Sigmoid colon (tissue), 7 donors: ENCODE measurements around the gene EXOC3L1. TPM values are rescaled to one million over a fixed set of nuclear protein-coding genes. Genes with fewer than 3 reads are reported as not detected.

Experiments used
- DNase-seq: peaks from one replicate; pipeline ENCODE4 v3.0.0-alpha.2; 2019
- H3K27ac ChIP-seq, 4 donors: fragments of 200-600 bp; sonication (generic); one replicate each; pipeline ENCODE4 v1.5.1; 2016 to 2019; ENCODE audit warnings: mild to moderate bottlenecking in 1 of 4
- H3K27me3 ChIP-seq, 3 donors: fragments of 200-600 bp; sonication (generic); one replicate each; pipeline ENCODE4 v1.5.1; 2019; ENCODE audit warnings: mild to moderate bottlenecking in 1 of 3
- H3K36me3 ChIP-seq, 4 donors: fragments of 200-600 bp; sonication (generic); one replicate each; pipeline ENCODE4 v1.5.1; 2016 to 2019
- H3K4me1 ChIP-seq, 4 donors: fragments of 200-600 bp; sonication (generic); one replicate each; pipeline ENCODE4 v1.5.1; 2017 to 2019
- H3K4me3 ChIP-seq, 4 donors: fragments of 200-600 bp; sonication (generic); one replicate each; pipeline ENCODE4 v1.5.1; 2017 to 2019; ENCODE audit warnings: mild to moderate bottlenecking in 2 of 4, moderate library complexity in 1 of 4
- H3K9me3 ChIP-seq, 4 donors: fragments of 200-600 bp in 3 of 4; sonication (generic) in 3 of 4; one replicate each; pipeline versions ENCODE4 v1.5.1 to v1.6.1; 2013 to 2019
- EP300 ChIP-seq, 4 donors: sonication (generic); formaldehyde crosslinking; IDR thresholded peaks; one replicate each; pipeline ENCODE4 v1.6.1; 2017; ENCODE audit warnings: antibody characterized with exemption in 4 of 4
- POLR2A ChIP-seq, 2 donors: fragments of 450-650 bp; IDR thresholded peaks; one replicate each; pipeline ENCODE4 v1.6.1; 2016; ENCODE audit warnings: antibody characterized with exemption in 2 of 2, mild to moderate bottlenecking in 2 of 2, moderate library complexity in 2 of 2
- POLR2AphosphoS5 ChIP-seq, 4 donors: sonication (generic); formaldehyde crosslinking; IDR thresholded peaks; one replicate each; pipeline ENCODE4 v1.6.1; 2017; ENCODE audit warnings: antibody characterized with exemption in 4 of 4
- WGBS, 2 donors: extraction: QIAGEN DNeasy Blood & Tissue Kit; methylation state at CpG; one replicate each; pipeline ENCODE4 v1.1.7; 2013; 5-methylcytosine and 5-hydroxymethylcytosine counted together
- intact Hi-C: fragments of 100-400 bp; cut with DNase I; formaldehyde crosslinking; loops from one replicate; pipeline ENCODE4 v1.15.1; 2023
- polyA plus RNA-seq, 3 donors: library from polyadenylated mRNA; stranded (reverse); fragments of 200-250 nt; gene quantifications; one replicate each; pipeline ENCODE4 v1.2.3, GENCODE V29; 2013
- total RNA-seq, 4 donors: library from RNA; depleted of rRNA; stranded (reverse); fragments of >200 nt; gene quantifications; one replicate each; pipeline ENCODE4 v1.1.0, GENCODE V29; 2016
- TF ChIP-seq, protein P1 (sequence below), 4 experiments: fragments of 450-650 bp in 3 of 4; fragments of 200-600 bp in 1 of 4; IDR thresholded peaks; one replicate each; pipeline ENCODE4 v1.5.1; 2016 to 2019; ENCODE audit warnings: antibody characterized with exemption in 4 of 4, mild to moderate bottlenecking in 3 of 4, moderate library complexity in 2 of 4
- donor health status: healthy with polysubstance abuse.
- donor health status: Bipolar disorder and iron deficiency.
- donor health status: healthy.

The EXOC3L1 gene
- total and polyA plus RNA-seq, 7 donors = 1.1 to 8.4 (median 2.5) TPM

DNA sequence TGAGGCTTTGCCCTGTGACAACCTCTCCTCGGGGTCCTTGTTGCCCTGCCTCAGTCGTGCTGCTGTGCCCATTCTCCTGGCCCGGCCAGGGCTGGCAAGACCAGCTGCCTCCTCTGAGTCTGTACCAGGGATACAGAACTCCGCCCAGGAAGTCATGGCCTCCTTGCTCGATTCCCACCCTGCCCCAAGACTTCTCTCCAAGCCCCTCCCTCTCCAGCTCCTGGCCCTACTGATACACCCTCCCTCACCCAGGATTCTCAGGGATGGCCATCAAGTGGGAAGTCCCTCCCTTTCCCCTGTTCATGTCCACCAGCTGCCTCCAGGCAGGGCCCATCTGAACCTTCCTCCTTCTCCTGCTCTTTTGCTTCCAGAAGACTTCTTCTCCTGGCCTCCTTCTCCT, 25.8 kb upstream of the EXOC3L1 start:
- Histone ChIP-seq H3K36me3 (no peaks in the 10 kb centered on the region), H3K27me3 (no peaks in the 10 kb centered on the region), H3K4me3 (no peak overlapping the region), H3K4me1 (no peaks in the 10 kb centered on the region), H3K27ac (no peak overlapping the region), H3K9me3 (no peaks in the 10 kb centered on the region)
- intact Hi-C loops = no loop called here
- DNase-seq = no peak
- no peak for TF ChIP-seq EP300 (IDR thresholded peaks at IDR 0.05)
- TF ChIP-seq POLR2AphosphoS5 (IDR thresholded peaks at IDR 0.05) = no peak
- no peak for TF ChIP-seq POLR2A (IDR thresholded peaks at IDR 0.05)
- TF ChIP-seq, protein P1, sequence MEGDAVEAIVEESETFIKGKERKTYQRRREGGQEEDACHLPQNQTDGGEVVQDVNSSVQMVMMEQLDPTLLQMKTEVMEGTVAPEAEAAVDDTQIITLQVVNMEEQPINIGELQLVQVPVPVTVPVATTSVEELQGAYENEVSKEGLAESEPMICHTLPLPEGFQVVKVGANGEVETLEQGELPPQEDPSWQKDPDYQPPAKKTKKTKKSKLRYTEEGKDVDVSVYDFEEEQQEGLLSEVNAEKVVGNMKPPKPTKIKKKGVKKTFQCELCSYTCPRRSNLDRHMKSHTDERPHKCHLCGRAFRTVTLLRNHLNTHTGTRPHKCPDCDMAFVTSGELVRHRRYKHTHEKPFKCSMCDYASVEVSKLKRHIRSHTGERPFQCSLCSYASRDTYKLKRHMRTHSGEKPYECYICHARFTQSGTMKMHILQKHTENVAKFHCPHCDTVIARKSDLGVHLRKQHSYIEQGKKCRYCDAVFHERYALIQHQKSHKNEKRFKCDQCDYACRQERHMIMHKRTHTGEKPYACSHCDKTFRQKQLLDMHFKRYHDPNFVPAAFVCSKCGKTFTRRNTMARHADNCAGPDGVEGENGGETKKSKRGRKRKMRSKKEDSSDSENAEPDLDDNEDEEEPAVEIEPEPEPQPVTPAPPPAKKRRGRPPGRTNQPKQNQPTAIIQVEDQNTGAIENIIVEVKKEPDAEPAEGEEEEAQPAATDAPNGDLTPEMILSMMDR (IDR thresholded peaks at IDR 0.05) = no peak
- WGBS, 2 donors = 68 to 74% methylated on average over 5 of the region's 5 CpGs

DNA sequence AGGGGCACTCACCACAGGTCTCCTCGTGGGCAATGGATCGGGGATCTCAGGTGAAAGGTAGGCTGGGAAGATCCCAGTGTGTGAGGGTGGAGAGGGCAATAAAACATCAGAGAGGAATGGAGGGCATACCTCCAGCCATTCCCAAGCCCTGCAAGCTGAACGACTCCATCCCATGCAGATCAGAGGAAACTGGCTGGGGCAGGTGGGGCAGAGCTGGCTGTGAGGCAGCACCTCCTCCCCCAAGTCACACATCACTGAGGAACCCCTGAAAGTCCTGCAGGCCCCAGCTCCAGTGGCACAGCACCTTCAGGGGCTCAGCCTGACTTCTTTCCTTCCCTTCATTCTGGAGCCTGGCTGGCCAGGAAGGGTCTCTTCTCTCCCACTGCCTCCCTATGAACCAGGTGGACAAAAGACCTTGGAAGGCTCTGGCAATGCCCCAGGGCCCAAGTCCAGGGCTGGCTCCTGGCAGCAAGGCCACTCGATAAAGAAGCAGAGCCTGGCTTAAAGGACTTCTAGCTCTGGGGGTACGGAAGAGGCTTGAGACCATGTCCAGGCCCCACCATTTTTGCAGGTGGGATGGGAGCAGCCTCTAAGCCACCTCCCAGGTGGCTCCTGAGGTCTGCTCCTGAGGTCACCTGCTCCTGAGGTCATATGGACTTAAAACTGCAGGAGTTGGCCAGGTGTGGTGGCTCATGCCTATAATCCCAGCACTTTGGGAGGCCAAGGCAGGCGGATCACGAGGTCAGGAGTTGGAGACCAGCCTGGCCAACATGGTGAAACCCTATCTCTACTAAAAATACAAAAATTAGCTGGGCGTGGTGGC, 23.5 kb upstream of the EXOC3L1 start:
- WGBS, 2 donors = 74 to 84% methylated on average over 8 of the region's 8 CpGs
- no peak for TF ChIP-seq POLR2A (IDR thresholded peaks at IDR 0.05)
- no peak for TF ChIP-seq POLR2AphosphoS5 (IDR thresholded peaks at IDR 0.05)
- TF ChIP-seq, protein P1 (IDR thresholded peaks at IDR 0.05) = no peak
- TF ChIP-seq EP300 (IDR thresholded peaks at IDR 0.05) = no peak
- no peaks in the 10 kb centered on the region for H3K27me3 ChIP-seq
- no peaks in the 10 kb centered on the region for H3K36me3 ChIP-seq
- no peaks in the 10 kb centered on the region for H3K9me3 ChIP-seq
- H3K4me3 ChIP-seq = no peak overlapping the region
- no peak for DNase-seq
- intact Hi-C loops = no loop called here
- H3K27ac ChIP-seq = no peak overlapping the region
- no peaks in the 10 kb centered on the region for H3K4me1 ChIP-seq

- Histone ChIP-seq H3K9me3 (no peaks in the 10 kb centered on the region), H3K27me3 (no peaks in the 10 kb centered on the region), H3K4me1 (no peaks in the 10 kb centered on the region), H3K36me3 (no peaks in the 10 kb centered on the region), H3K27ac (no peak overlapping the region), H3K4me3 (no peak overlapping the region)
- DNase-seq = no peak
- intact Hi-C loops = no loop called here
- TF ChIP-seq POLR2AphosphoS5 (IDR thresholded peaks at IDR 0.05) = no peak
- TF ChIP-seq, protein P1 (IDR thresholded peaks at IDR 0.05) = no peak
- TF ChIP-seq POLR2A (IDR thresholded peaks at IDR 0.05) = no peak
- TF ChIP-seq EP300 (IDR thresholded peaks at IDR 0.05) = no peak
These were observed 22.8 kb upstream of the EXOC3L1 start for GRCh38 chr16:67212766-67213165.

GRCh38 chr16:67211674-67212073, 21.7 kb upstream of the EXOC3L1 start:
- intact Hi-C loops = no loop called here
- H3K4me3 ChIP-seq = no peak overlapping the region
- no peaks in the 10 kb centered on the region for H3K27me3 ChIP-seq
- no peak overlapping the region for H3K27ac ChIP-seq
- H3K9me3 ChIP-seq = no peaks in the 10 kb centered on the region
- WGBS, 2 donors = 88% methylated on average over 7 of the region's 7 CpGs
- peaks cover 0 to 4% (median 0%) of the 10 kb centered on the region in 4 donors for H3K36me3 ChIP-seq
- TF ChIP-seq POLR2AphosphoS5 (IDR thresholded peaks at IDR 0.05) (no peak), POLR2A (IDR thresholded peaks at IDR 0.05) (no peak), EP300 (IDR thresholded peaks at IDR 0.05) (no peak)
- TF ChIP-seq, protein P1 (IDR thresholded peaks at IDR 0.05) = no peak
- DNase-seq = no peak
- no peaks in the 10 kb centered on the region for H3K4me1 ChIP-seq
